Left lobe of liver (tissue), 1 donor: ENCODE data around the gene TMEM253. TPM values are rescaled to one million over a fixed set of nuclear protein-coding genes. Genes with fewer than 3 reads are reported as not detected.

Source experiments
- total RNA-seq: library from RNA; stranded (reverse); gene quantifications from one replicate; pipeline ENCODE4 v1.2.1, GENCODE V29; 2021
- donor health status: DM: no; HTN: yes; CAD: no.

TMEM253 gene
- total RNA-seq, 1 donor from 2014 or later: 0.15 TPM

Other genes with a start within 250 kb of the TMEM253 start
- gene RNASE3, start 209.7 kb upstream of the TMEM253 start, total RNA-seq: not detected
- gene RNASE2, start 145.6 kb upstream of the TMEM253 start, total RNA-seq: 0.33 TPM
- gene METTL17, start 111.1 kb upstream of the TMEM253 start, total RNA-seq: 33.1 TPM
- not detected for gene SLC39A2, start 101.8 kb upstream of the TMEM253 start, total RNA-seq
- 165 TPM for gene NDRG2, start 76.0 kb upstream of the TMEM253 start, total RNA-seq
- 4.6 TPM for gene TPPP2, start 70.8 kb upstream of the TMEM253 start, total RNA-seq
- gene RNASE13, start 66.3 kb upstream of the TMEM253 start, total RNA-seq: 0.10 TPM
- gene RNASE7, start 58.7 kb upstream of the TMEM253 start, total RNA-seq: 0.13 TPM
- gene RNASE8, start 43.2 kb upstream of the TMEM253 start, total RNA-seq: not detected
- 41.9 TPM for gene ARHGEF40, start 30.8 kb upstream of the TMEM253 start, total RNA-seq
- 8.0 TPM for gene ZNF219, start 2.4 kb upstream of the TMEM253 start, total RNA-seq
- not detected for gene OR5AU1, start 55.0 kb downstream of the TMEM253 start, total RNA-seq
- 162 TPM for gene HNRNPC, start 168.4 kb downstream of the TMEM253 start, total RNA-seq
- gene RPGRIP1, start 179.0 kb downstream of the TMEM253 start, total RNA-seq: 0.23 TPM